NCI-H2029 (cell line): Measurements from ENCODE around the gene MAP3K2.
"Not testable (repeated sequence)": the region's sequence is repeated elsewhere in the genome, so short reads cannot be mapped to it uniquely, and the experiment has no call there.

Source experiments
- DNase-seq: peaks from one replicate; lab custom pipeline; 2025; lab: John Stamatoyannopoulos, UW

The MAP3K2 gene

GRCh38 chr2:127382831-127383230 lies 4.9 kb downstream of the MAP3K2 start:
- DNase-seq: no peak

GRCh38 chr2:127381762-127382161 lies 6.0 kb downstream of the MAP3K2 start:
- DNase-seq: no peak

GRCh38 chr2:127379712-127380355 lies 7.9 kb downstream of the MAP3K2 start:
- no peak for DNase-seq

GRCh38 chr2:127378720-127379119 lies 9.1 kb downstream of the MAP3K2 start:
- DNase-seq: no peak

- DNase-seq: no peak
Observed at GRCh38 chr2:127377262-127377661, 10.5 kb downstream of the MAP3K2 start.

GRCh38 chr2:127376257-127376656 lies 11.5 kb downstream of the MAP3K2 start:
- no peak for DNase-seq

- no peak for DNase-seq
Observed at GRCh38 chr2:127373362-127374083, 14.3 kb downstream of the MAP3K2 start.

GRCh38 chr2:127371037-127371436 lies 16.7 kb downstream of the MAP3K2 start:
- no peak for DNase-seq

- no peak for DNase-seq
Observed at GRCh38 chr2:127370010-127370409, 17.8 kb downstream of the MAP3K2 start.

GRCh38 chr2:127365211-127365643 lies 22.5 kb downstream of the MAP3K2 start:
- DNase-seq: no peak

- DNase-seq: no peak
Observed at GRCh38 chr2:127362971-127363370, 24.8 kb downstream of the MAP3K2 start.

GRCh38 chr2:127361929-127362885 lies 25.6 kb downstream of the MAP3K2 start:
- no peak for DNase-seq

- DNase-seq: no peak
Observed at GRCh38 chr2:127360242-127360641, 27.5 kb downstream of the MAP3K2 start.

- DNase-seq: no peak
Observed at GRCh38 chr2:127359520-127359919, 28.3 kb downstream of the MAP3K2 start.

- no peak for DNase-seq
Observed at GRCh38 chr2:127358971-127359370, 28.8 kb downstream of the MAP3K2 start.

- no peak for DNase-seq
Observed at GRCh38 chr2:127358044-127358443, 29.7 kb downstream of the MAP3K2 start.

- no peak for DNase-seq
Observed at GRCh38 chr2:127357591-127357990, 30.2 kb downstream of the MAP3K2 start.

GRCh38 chr2:127356531-127356930 lies 31.2 kb downstream of the MAP3K2 start:
- DNase-seq: no peak

GRCh38 chr2:127355407-127356008 lies 32.3 kb downstream of the MAP3K2 start:
- no peak for DNase-seq

- DNase-seq: not testable (repeated sequence)
Observed at GRCh38 chr2:127353873-127354676, 33.7 kb downstream of the MAP3K2 start.

GRCh38 chr2:127353223-127353622 lies 34.6 kb downstream of the MAP3K2 start:
- DNase-seq: not testable (repeated sequence)
